ENCODE results near the gene SLC35F3.

SLC35F3 gene

GRCh38 chr1:233908092-233908491 is 3.6 kb downstream of the SLC35F3 start:
- peak overlapping the region; percentile 68 for H3K27ac ChIP-seq
- no peak for DNase-seq (ENCODE audit: low read depth, low spot score)

GRCh38 chr1:233909195-233909594 is 4.7 kb downstream of the SLC35F3 start:
- peak; percentile 31 for DNase-seq (ENCODE audit: low read depth, low spot score)
- peak overlapping the region; percentile 68 for H3K27ac ChIP-seq

- H3K27ac ChIP-seq: no peak overlapping the region
These were observed 8.0 kb downstream of the SLC35F3 start for GRCh38 chr1:233912447-233912846.

GRCh38 chr1:233912909-233913308 is 8.4 kb downstream of the SLC35F3 start:
- DNase-seq (ENCODE audit: low read depth, low spot score): no peak
- H3K27ac ChIP-seq: no peak overlapping the region

More at GRCh38 chr1:233912447-233912846, 8.0 kb downstream of the SLC35F3 start:
- DNase-seq (ENCODE audit: low read depth, low spot score): no peak

DNA sequence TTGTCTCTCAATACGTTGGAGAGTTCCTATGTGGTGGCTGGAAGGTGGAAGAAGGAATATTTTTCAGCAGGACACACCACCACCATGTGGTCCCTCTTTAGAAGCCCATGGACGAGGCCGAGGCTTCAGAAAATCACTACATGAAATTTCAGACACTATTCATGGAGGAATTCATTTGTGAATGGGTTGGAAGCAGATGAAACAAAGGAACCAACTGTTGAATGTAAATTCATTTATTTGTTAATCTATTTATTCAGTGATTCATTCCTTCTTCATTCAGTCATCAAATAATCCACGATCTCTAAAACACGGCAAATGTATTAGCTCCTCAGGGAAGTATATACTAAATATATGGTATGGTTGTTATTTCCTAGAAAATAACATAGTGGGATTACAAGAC is 12.2 kb downstream of the SLC35F3 start:
- DNase-seq (ENCODE audit: low read depth, low spot score): no peak
- peak overlapping the region; percentile 47 for H3K27ac ChIP-seq

DNA sequence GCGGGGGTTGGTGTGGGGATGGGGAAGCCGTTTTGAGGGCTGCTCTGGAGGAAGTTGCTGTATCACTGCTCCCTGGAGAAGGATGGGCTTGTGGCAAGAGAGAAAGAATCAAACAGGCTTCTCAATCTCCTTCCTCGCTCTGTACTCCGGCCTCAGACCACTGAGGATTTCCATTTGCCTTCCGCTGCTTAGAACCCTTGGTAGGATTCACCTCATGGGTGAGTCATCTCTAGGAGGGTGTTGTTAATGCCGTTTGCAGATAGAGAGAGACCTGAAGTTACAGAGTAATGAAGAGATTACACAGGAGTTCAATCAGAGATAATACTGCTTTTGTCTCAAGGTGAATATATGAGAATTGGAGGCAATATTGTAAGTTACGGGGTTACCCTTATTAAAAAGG is 15.3 kb downstream of the SLC35F3 start:
- no peak for DNase-seq (ENCODE audit: low read depth, low spot score)
- H3K27ac ChIP-seq: no peak overlapping the region

DNA sequence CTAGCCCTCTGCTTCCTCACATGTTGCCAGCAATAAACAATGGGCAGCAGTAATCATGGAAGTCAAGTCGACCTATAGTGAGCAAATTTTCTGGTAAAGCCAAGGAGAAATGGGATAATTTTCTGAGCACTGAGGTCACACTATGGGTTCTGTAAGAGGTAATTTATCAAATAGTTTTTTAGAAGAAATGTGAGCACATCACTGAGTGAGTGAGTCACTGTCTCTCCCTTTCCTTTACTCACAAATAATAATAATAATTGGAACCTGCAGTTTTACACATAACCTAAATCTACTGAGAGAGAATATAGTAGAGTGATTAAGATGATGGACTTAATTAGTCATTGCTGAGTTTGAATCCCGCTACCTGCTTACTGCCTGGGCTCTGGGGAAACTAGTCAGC is 23.6 kb downstream of the SLC35F3 start:
- H3K27ac ChIP-seq: no peak overlapping the region

GRCh38 chr1:233933339-233933738 is 28.9 kb downstream of the SLC35F3 start:
- no peak overlapping the region for H3K27ac ChIP-seq
- DNase-seq (ENCODE audit: low read depth, low spot score): no peak

More for the DNA sequence above, 23.6 kb downstream of the SLC35F3 start:
- DNase-seq (ENCODE audit: low read depth, low spot score): no peak

GRCh38 chr1:233935297-233935868 is 30.9 kb downstream of the SLC35F3 start:
- DNase-seq (ENCODE audit: low read depth, low spot score): no peak
- no peak overlapping the region for H3K27ac ChIP-seq

- no peak for DNase-seq (ENCODE audit: low read depth, low spot score)
These were observed 31.9 kb downstream of the SLC35F3 start for GRCh38 chr1:233936422-233936821.

GRCh38 chr1:233936842-233937241 is 32.4 kb downstream of the SLC35F3 start:
- no peak for DNase-seq (ENCODE audit: low read depth, low spot score)

More at GRCh38 chr1:233936422-233936821, 31.9 kb downstream of the SLC35F3 start:
- no peak overlapping the region for H3K27ac ChIP-seq

GRCh38 chr1:233938476-233938875 is 34.0 kb downstream of the SLC35F3 start:
- no peak for DNase-seq (ENCODE audit: low read depth, low spot score)
- H3K27ac ChIP-seq: no peak overlapping the region

More at GRCh38 chr1:233936842-233937241, 32.4 kb downstream of the SLC35F3 start:
- no peak overlapping the region for H3K27ac ChIP-seq

DNA sequence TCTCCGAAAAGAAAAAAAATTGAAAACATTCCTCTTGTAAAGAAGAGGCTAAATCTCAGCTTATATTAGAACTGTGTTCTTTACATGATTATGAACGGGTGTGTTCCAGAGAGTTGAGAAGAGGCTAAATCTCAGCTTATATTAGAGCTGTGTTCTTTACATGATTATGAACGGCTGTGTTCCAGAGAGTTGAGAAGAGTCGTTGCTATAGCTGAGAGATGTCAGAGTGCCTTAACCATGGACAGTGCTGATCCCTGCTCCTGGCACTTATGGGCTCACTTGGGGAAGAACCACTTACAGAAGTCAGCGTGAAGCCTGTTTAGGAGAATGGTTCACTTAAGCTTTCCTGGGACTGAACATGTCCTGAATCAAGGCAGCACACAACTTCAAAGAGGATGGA is 35.0 kb downstream of the SLC35F3 start:
- H3K27ac ChIP-seq: no peak overlapping the region
- DNase-seq (ENCODE audit: low read depth, low spot score): no peak

GRCh38 chr1:233940908-233941307 is 36.4 kb downstream of the SLC35F3 start:
- no peak overlapping the region for H3K27ac ChIP-seq
- no peak for DNase-seq (ENCODE audit: low read depth, low spot score)

- DNase-seq (ENCODE audit: low read depth, low spot score): no peak
- no peak overlapping the region for H3K27ac ChIP-seq
These were observed 40.1 kb downstream of the SLC35F3 start for GRCh38 chr1:233944601-233945000.

DNA sequence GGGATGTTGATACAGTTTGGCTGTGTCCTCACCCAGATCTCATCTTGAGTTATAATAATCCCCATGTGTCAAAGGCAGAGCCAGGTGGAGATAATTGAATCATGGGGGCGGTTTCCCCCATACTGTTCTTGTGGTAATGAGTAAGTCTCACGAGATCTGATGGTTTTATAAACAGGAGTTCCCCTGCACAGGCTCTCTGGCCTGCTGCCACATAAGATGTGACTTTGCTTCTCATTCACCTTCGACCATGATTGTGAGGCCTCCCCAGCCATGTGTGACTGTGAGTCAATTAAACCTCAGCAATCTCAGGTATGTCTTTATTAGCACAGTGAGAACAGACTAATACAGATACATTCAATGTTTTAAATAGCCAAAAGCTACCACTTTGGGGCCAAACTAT is 41.1 kb downstream of the SLC35F3 start:
- H3K27ac ChIP-seq: no peak overlapping the region
- peak; percentile 18 for DNase-seq (ENCODE audit: low read depth, low spot score)

- DNase-seq (ENCODE audit: low read depth, low spot score): no peak
- H3K27ac ChIP-seq: no peak overlapping the region
These were observed 41.5 kb downstream of the SLC35F3 start for GRCh38 chr1:233945979-233946378.

GRCh38 chr1:233946724-233947123 is 42.2 kb downstream of the SLC35F3 start:
- H3K27ac ChIP-seq: no peak overlapping the region
- DNase-seq (ENCODE audit: low read depth, low spot score): no peak

- DNase-seq (ENCODE audit: low read depth, low spot score): no peak
- no peak overlapping the region for H3K27ac ChIP-seq
These were observed 47.3 kb downstream of the SLC35F3 start for GRCh38 chr1:233951804-233952203.

- no peak for DNase-seq (ENCODE audit: low read depth, low spot score)
- H3K27ac ChIP-seq: no peak overlapping the region
These were observed 53.2 kb downstream of the SLC35F3 start for GRCh38 chr1:233957691-233958090.

GRCh38 chr1:233959102-233959501 is 54.6 kb downstream of the SLC35F3 start:
- no peak for DNase-seq (ENCODE audit: low read depth, low spot score)
- no peak overlapping the region for H3K27ac ChIP-seq

GRCh38 chr1:233959971-233960370 is 55.5 kb downstream of the SLC35F3 start:
- DNase-seq (ENCODE audit: low read depth, low spot score): no peak
- no peak overlapping the region for H3K27ac ChIP-seq

Measured in epithelial cell of prostate (primary cell).